Glutamatergic neuron (in vitro differentiated cells): ENCODE data around the gene EPB41L3. TPM values are rescaled to one million over a fixed set of nuclear protein-coding genes. Genes with fewer than 3 reads are reported as not detected.

Experiments
- DNase-seq: peaks from one replicate; pipeline ENCODE4 v3.0.0; 2022
- H3K27ac Mint-ChIP-seq: one replicate; pipeline ENCODE4 v1.8.0; 2020; ENCODE audit warnings: mild to moderate bottlenecking, mixed read lengths, inconsistent platforms; ENCODE audit not compliant: unreplicated experiment
- H3K27me3 Mint-ChIP-seq: one replicate; pipeline ENCODE4 v1.8.0; 2020; ENCODE audit warnings: mild to moderate bottlenecking, moderate library complexity, mixed read lengths, inconsistent platforms; ENCODE audit not compliant: unreplicated experiment
- H3K36me3 Mint-ChIP-seq: one replicate; pipeline ENCODE4 v1.8.0; 2020; ENCODE audit warnings: mild to moderate bottlenecking, mixed read lengths, inconsistent platforms; ENCODE audit not compliant: unreplicated experiment
- H3K4me1 Mint-ChIP-seq: one replicate; pipeline ENCODE4 v1.8.0; 2020; ENCODE audit warnings: mild to moderate bottlenecking, low read depth, mixed read lengths, inconsistent platforms; ENCODE audit not compliant: unreplicated experiment
- H3K4me3 Mint-ChIP-seq: one replicate; pipeline ENCODE4 v1.8.0; 2020; ENCODE audit warnings: mild to moderate bottlenecking, mixed read lengths, inconsistent platforms; ENCODE audit not compliant: unreplicated experiment
- H3K9me3 Mint-ChIP-seq: one replicate; pipeline ENCODE4 v1.8.0; 2020; ENCODE audit warnings: mild to moderate bottlenecking, moderate library complexity, mixed read lengths, inconsistent platforms; ENCODE audit not compliant: unreplicated experiment
- CTCF ChIP-seq: fragments of 200-600 bp; sonication (generic); IDR thresholded peaks from one replicate; pipeline ENCODE4 v1.5.0; 2021; ENCODE audit not compliant: partially characterized antibody, unreplicated experiment
- total RNA-seq: library from RNA; stranded (reverse); fragmentation: NEBNext Ultra II Directional; extraction: Animal tissue kit (Norgen Biotek cat#: 25700); gene quantifications from one replicate; pipeline ENCODE4 v1.2.1, GENCODE V29; 2021; ENCODE audit not compliant: unreplicated experiment

EPB41L3 gene
- total RNA-seq, 1 donor from 2014 or later: 368 TPM

- H3K36me3 Mint-ChIP-seq: peaks cover 8% of the 10 kb centered on the region
- DNase-seq: no peak
- TF ChIP-seq CTCF: no peak
- peak overlapping the region; percentile 87 for H3K27ac Mint-ChIP-seq
- H3K4me1 Mint-ChIP-seq: peaks cover 44% of the 10 kb centered on the region
- H3K4me3 Mint-ChIP-seq: peak overlapping the region; percentile 98
- peaks cover 11% of the 10 kb centered on the region for H3K27me3 Mint-ChIP-seq
- H3K9me3 Mint-ChIP-seq: peaks cover 19% of the 10 kb centered on the region
These were observed 5.9 kb downstream of the EPB41L3 start for GRCh38 chr18:5537860-5538259.

- H3K4me3 Mint-ChIP-seq: peak overlapping the region; percentile 41
- peaks cover 5% of the 10 kb centered on the region for H3K27me3 Mint-ChIP-seq
- DNase-seq: no peak
These were observed 9.0 kb downstream of the EPB41L3 start for GRCh38 chr18:5534845-5535244.

GRCh38 chr18:5532066-5532465 lies 11.7 kb downstream of the EPB41L3 start:
- H3K27me3 Mint-ChIP-seq: peaks cover 5% of the 10 kb centered on the region
- no peak overlapping the region for H3K27ac Mint-ChIP-seq
- peaks cover 13% of the 10 kb centered on the region for H3K9me3 Mint-ChIP-seq
- peaks cover 50% of the 10 kb centered on the region for H3K4me1 Mint-ChIP-seq
- TF ChIP-seq CTCF: no peak
- peaks cover 8% of the 10 kb centered on the region for H3K36me3 Mint-ChIP-seq
- H3K4me3 Mint-ChIP-seq: no peak overlapping the region
- DNase-seq: no peak

More at GRCh38 chr18:5534845-5535244, 9.0 kb downstream of the EPB41L3 start:
- Mint-ChIP-seq H3K4me1 (peaks cover 50% of the 10 kb centered on the region), H3K9me3 (peaks cover 13% of the 10 kb centered on the region), H3K27ac (peak overlapping the region; percentile 74), H3K36me3 (peaks cover 8% of the 10 kb centered on the region)
- TF ChIP-seq CTCF: no peak

GRCh38 chr18:5530629-5531178 lies 13.1 kb downstream of the EPB41L3 start:
- H3K36me3 Mint-ChIP-seq: peaks cover 8% of the 10 kb centered on the region
- H3K27ac Mint-ChIP-seq: peak overlapping the region; percentile 44
- H3K27me3 Mint-ChIP-seq: peaks cover 7% of the 10 kb centered on the region
- H3K4me3 Mint-ChIP-seq: peak overlapping the region; percentile 1
- peaks cover 63% of the 10 kb centered on the region for H3K4me1 Mint-ChIP-seq
- no peak for TF ChIP-seq CTCF
- H3K9me3 Mint-ChIP-seq: peaks cover 13% of the 10 kb centered on the region
- no peak for DNase-seq

- H3K4me1 Mint-ChIP-seq: peaks cover 61% of the 10 kb centered on the region
- TF ChIP-seq CTCF: no peak
- H3K36me3 Mint-ChIP-seq: no peaks in the 10 kb centered on the region
- peak overlapping the region; percentile 17 for H3K4me3 Mint-ChIP-seq
- H3K9me3 Mint-ChIP-seq: peaks cover 16% of the 10 kb centered on the region
- H3K27me3 Mint-ChIP-seq: peaks cover 10% of the 10 kb centered on the region
- DNase-seq: no peak
- H3K27ac Mint-ChIP-seq: peak overlapping the region; percentile 88
These were observed 14.3 kb downstream of the EPB41L3 start for GRCh38 chr18:5529471-5529870.
